BJ (cell line): Measurements from ENCODE around the gene CRISPLD2. TPM values are rescaled to one million over a fixed set of nuclear protein-coding genes. Genes with fewer than 3 reads are reported as not detected.

ENCODE experiments used
- CTCF ChIA-PET: fragments of 350-600 bp; formaldehyde crosslinking; extraction: SDS; loops from one replicate; lab custom pipeline; 2021; ENCODE audit warnings: antibody characterized with exemption, inconsistent platforms; lab: Yijun Ruan, JAX
- POLR2A ChIA-PET: fragments of 300-600 bp; sonication (Branson Sonifier 250); formaldehyde crosslinking; extraction: SDS; loops from one replicate; lab custom pipeline; 2021; ENCODE audit warnings: antibody characterized with exemption; lab: Charles Lee
- DNase-seq: peaks from one replicate; pipeline ENCODE4 v3.0.0-alpha.2; 2011; ENCODE audit warnings: low read depth
- H3K27me3 ChIP-seq: 2 replicates; pipeline ENCODE4 v1.6.0; 2011; ENCODE audit warnings: low read length; ENCODE audit not compliant: control insufficient read depth, insufficient read depth
- H3K36me3 ChIP-seq: 2 replicates; pipeline ENCODE4 v1.5.1; 2011; ENCODE audit warnings: low read length; ENCODE audit not compliant: control insufficient read depth, insufficient read depth
- H3K4me3 ChIP-seq: 2 replicates; pipeline ENCODE4 v1.5.1; 2011; ENCODE audit warnings: low read depth, mild to moderate bottlenecking, control low read depth, low read length
- polyA plus RNA-seq: library from polyadenylated mRNA; depleted of rRNA; stranded (reverse); fragments of >200 nt; gene quantifications from 2 replicates; pipeline ENCODE4 v1.2.3, GENCODE V29; 2011
- TF ChIP-seq, protein P1 (sequence below): IDR thresholded peaks from 2 replicates; pipeline ENCODE4 v1.5.1; 2011; ENCODE audit warnings: low read depth, mild to moderate bottlenecking, control low read depth, inconsistent platforms, low read length, moderate library complexity; ENCODE audit not compliant: insufficient read depth

CRISPLD2 gene
- polyA plus RNA-seq, 1 experiment, result 183 TPM

DNA sequence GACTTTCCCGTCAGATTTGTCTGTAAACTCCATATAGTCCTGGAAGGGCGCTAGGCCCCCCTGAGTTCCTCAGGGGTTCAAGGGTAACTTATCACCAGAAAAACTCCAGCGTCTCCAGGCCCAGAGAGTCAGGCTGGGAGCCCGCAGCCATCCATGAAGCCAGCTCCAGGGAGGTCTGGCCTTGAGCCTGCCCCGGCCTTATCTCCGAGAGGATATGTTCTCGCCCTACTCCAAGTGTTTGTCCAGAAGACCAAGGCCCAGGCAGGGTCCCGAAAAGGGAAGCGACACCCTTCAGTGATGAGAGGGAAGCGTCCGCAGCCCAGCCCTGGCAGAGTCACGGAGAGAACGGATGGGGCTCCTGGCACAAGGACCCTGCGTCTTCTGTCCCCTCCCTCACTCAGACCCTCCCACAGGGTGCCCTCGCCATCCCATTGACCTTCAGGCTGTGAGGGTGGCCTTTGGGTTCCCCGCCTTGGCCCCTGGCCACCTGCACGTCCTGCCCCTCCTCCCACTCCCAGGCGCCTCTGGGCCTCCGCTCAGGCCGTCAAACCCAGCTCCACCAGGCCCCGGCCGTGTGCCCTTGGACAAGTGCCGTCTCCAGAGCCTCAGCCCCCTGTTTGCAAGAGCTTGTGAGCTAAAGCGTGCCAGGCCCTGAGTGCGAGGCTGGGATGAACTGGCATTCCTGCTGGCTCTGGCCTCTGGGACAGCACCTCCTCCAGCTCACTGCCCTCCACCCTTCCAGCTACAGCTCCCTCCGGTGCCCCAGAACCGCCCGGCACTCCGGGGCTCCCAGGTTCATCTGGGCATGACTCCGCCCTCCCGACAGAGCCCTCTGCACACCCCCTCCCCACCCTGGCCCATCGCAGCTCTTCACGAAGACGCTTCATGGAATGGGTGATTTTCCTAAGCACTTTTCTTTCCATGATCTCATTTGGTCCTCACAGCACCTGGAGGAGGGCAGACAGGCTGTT is 108.1 kb downstream of the CRISPLD2 start:
- no peak overlapping the region for H3K4me3 ChIP-seq
- CTCF ChIA-PET, result interaction anchor here (0.7 to 8.1 kb wide), 7 partner anchors 13 to 188 kb away, joined by 3 to 120 read pairs (median 4); no protein-coding TSS in a partner anchor
- POLR2A ChIA-PET, result no interaction called here
- TF ChIP-seq, protein P1, sequence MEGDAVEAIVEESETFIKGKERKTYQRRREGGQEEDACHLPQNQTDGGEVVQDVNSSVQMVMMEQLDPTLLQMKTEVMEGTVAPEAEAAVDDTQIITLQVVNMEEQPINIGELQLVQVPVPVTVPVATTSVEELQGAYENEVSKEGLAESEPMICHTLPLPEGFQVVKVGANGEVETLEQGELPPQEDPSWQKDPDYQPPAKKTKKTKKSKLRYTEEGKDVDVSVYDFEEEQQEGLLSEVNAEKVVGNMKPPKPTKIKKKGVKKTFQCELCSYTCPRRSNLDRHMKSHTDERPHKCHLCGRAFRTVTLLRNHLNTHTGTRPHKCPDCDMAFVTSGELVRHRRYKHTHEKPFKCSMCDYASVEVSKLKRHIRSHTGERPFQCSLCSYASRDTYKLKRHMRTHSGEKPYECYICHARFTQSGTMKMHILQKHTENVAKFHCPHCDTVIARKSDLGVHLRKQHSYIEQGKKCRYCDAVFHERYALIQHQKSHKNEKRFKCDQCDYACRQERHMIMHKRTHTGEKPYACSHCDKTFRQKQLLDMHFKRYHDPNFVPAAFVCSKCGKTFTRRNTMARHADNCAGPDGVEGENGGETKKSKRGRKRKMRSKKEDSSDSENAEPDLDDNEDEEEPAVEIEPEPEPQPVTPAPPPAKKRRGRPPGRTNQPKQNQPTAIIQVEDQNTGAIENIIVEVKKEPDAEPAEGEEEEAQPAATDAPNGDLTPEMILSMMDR, result no peak
- DNase-seq, result no peak
- H3K36me3 ChIP-seq, result no peaks in the 10 kb centered on the region
- H3K27me3 ChIP-seq, result no peaks in the 10 kb centered on the region

GRCh38 chr16:84928679-84929420 is 109.1 kb downstream of the CRISPLD2 start:
- TF ChIP-seq, protein P1, result no peak
- POLR2A ChIA-PET, result no interaction called here
- no peak overlapping the region for H3K4me3 ChIP-seq
- H3K36me3 ChIP-seq, result no peaks in the 10 kb centered on the region
- DNase-seq, result no peak
- no peaks in the 10 kb centered on the region for H3K27me3 ChIP-seq
- CTCF ChIA-PET, result interaction anchor here (0.5 to 6.0 kb wide), 6 partner anchors 17 to 189 kb away, joined by 3 to 82 read pairs (median 4); no protein-coding TSS in a partner anchor

DNA sequence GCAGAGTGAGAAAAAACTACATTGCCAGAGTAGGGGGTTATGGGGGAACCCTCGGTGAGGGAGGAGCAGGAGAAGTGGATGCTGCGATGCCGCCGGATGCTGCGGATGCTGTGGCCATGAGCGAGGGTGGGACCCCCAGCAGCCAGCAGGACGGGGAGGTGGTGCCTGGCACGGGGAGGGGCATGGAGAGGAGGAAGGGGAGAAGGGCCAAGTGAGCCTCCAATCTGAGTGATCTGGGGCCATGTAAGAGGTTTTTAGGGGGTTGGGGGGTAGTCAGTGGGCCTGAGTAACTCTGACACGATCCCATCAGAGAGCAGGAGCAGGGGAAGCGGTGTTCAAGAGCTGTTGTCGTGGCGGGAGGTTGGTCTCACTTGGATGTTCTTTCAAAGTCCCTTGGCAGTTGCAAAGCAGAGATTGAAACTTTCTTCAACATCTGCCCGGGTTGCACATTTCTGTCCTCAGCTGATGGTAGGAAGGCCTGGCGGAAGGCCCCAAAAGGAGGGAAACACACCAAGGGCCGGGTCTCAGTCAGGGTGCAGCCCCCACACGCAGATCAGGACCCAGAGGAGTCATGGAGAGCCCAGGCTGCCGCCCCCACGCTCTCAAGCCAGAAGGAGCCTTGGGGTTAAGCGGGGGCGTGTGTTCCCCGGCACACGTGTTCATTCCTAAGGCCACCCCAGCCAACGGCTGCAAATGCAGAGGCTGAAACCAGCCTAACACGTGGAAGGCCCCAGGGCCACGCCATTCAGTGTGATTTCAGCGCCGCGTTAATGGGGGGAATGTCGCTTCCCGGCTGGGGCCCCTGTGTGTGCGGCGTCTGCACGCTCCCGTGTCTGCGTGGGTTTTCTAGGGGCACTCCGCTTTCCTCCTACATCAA is 109.9 kb downstream of the CRISPLD2 start:
- Histone ChIP-seq H3K4me3 (no peak overlapping the region), H3K36me3 (no peaks in the 10 kb centered on the region), H3K27me3 (no peaks in the 10 kb centered on the region)
- DNase-seq, result no peak
- ChIA-PET CTCF (interaction anchor here (0.5 to 6.0 kb wide), 6 partner anchors 16 to 190 kb away, joined by 3 to 82 read pairs (median 4); no protein-coding TSS in a partner anchor), POLR2A (no interaction called here)
- TF ChIP-seq, protein P1, result no peak

- Histone ChIP-seq H3K4me3 (no peak overlapping the region), H3K36me3 (no peaks in the 10 kb centered on the region), H3K27me3 (no peaks in the 10 kb centered on the region)
- no peak for DNase-seq
- POLR2A ChIA-PET, result no interaction called here
- TF ChIP-seq, protein P1, result no peak
- CTCF ChIA-PET, result interaction anchor here (4.9 kb wide), 1 partner anchor 21 kb away, joined by 36 read pairs; no protein-coding TSS in a partner anchor
Observed at GRCh38 chr16:84930298-84931106, 110.7 kb downstream of the CRISPLD2 start.
